HepG2 (cell line): Measurements from ENCODE around the gene AHRR.

Source experiments
- ARHGAP35 ChIP-seq: sonication (generic); formaldehyde crosslinking; IDR thresholded peaks from 2 replicates; pipeline ENCODE4 v1.9.0; 2022; ENCODE audit warnings: mild to moderate bottlenecking, inconsistent platforms, moderate library complexity, missing genetic modification reagents, borderline replicate concordance
- ETS1 ChIP-seq: sonication (generic); formaldehyde crosslinking; IDR thresholded peaks from 2 replicates; pipeline ENCODE4 v1.4.0; 2020; ENCODE audit warnings: missing genetic modification reagents
- ETV6 ChIP-seq: sonication (generic); formaldehyde crosslinking; conservative IDR thresholded peaks from 2 replicates; pipeline ENCODE4 v1.4.0; 2020; ENCODE audit warnings: missing genetic modification reagents
- KAT2B ChIP-seq: fragments of 150-350 bp; IDR thresholded peaks from 2 replicates; pipeline ENCODE4 v1.6.1; 2014; ENCODE audit warnings: low read depth, low read length, borderline replicate concordance
- NONO ChIP-seq, 2 experiments: fragments of 450-650 bp in 1 of 2; sonication (generic) in 1 of 2; formaldehyde crosslinking in 1 of 2; IDR thresholded peaks in 1 of 2; conservative IDR thresholded peaks in 1 of 2; 2 replicates each; pipeline versions ENCODE4 v1.6.1 to v1.8.0; 2017 to 2022; ENCODE audit warnings: mild to moderate bottlenecking in 1 of 2, missing genetic modification reagents in 1 of 2, moderate library complexity in 1 of 2

DNA sequence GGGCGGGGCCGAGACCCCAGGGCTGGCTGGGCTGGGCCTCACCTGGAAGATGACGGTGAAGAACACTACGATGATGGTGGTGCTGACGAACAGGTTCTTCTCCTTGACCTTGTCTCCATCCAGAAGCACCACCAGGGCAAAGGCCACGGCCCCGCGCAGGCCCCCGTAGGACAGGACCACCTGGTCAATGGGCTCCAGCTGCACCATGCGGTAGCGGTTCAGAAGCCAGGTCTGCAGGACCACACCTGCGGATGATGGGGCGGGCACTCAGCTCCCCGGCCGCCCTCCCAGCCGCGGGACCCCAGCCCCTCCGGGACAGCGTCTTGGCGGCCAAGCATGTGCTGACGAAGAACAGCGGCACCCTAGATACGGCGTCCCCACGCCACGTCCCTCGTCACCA, 161.0 kb downstream of the AHRR start:
- TF ChIP-seq KAT2B, result no peak
- no peak for TF ChIP-seq ETS1 (CRISPR knock-in tag)
- TF ChIP-seq ETV6, result no peak
- TF ChIP-seq ARHGAP35 (CRISPR knock-in tag), result no peak
- no peak for TF ChIP-seq NONO (IDR thresholded peaks at IDR 0.05)
- no peak for TF ChIP-seq NONO (CRISPR knock-in tag; conservative IDR thresholded peaks at IDR 0.05)
